ENCODE results near the gene CACNA2D1. TPM values are rescaled to one million over a fixed set of nuclear protein-coding genes. Genes with fewer than 3 reads are reported as not detected.

The CACNA2D1 gene
- polyA plus RNA-seq, 1 experiment = 6.0 TPM

GRCh38 chr7:82053453-82054032 is 390.0 kb downstream of the CACNA2D1 start:
- no peaks in the 10 kb centered on the region for H3K27me3 ChIP-seq (ENCODE audit: control insufficient read depth, insufficient read depth, low read length)
- POLR2A ChIA-PET = no interaction called here
- no peak overlapping the region for H3K4me3 ChIP-seq (ENCODE audit: low read depth, low read length)
- TF ChIP-seq CTCF (IDR thresholded peaks at IDR 0.05; ENCODE audit: insufficient read depth, low read depth, low read length) = no peak
- CTCF ChIA-PET = no interaction called here
- H3K36me3 ChIP-seq (ENCODE audit: control insufficient read depth, insufficient read depth, low read length) = no peaks in the 10 kb centered on the region
- DNase-seq (ENCODE audit: low read depth) = no peak

GRCh38 chr7:82051601-82052000 is 392.0 kb downstream of the CACNA2D1 start:
- ChIA-PET CTCF (interaction anchor here (0.7 to 1.2 kb wide), 3 partner anchors 12 to 554 kb away, joined by 3 to 4 read pairs (median 3); no protein-coding TSS in a partner anchor), POLR2A (no interaction called here)
- H3K36me3 ChIP-seq (ENCODE audit: control insufficient read depth, insufficient read depth, low read length) = no peaks in the 10 kb centered on the region
- DNase-seq (ENCODE audit: low read depth) = no peak
- no peaks in the 10 kb centered on the region for H3K27me3 ChIP-seq (ENCODE audit: control insufficient read depth, insufficient read depth, low read length)
- no peak overlapping the region for H3K4me3 ChIP-seq (ENCODE audit: low read depth, low read length)
- no peak for TF ChIP-seq CTCF (IDR thresholded peaks at IDR 0.05; ENCODE audit: insufficient read depth, low read depth, low read length)

- Histone ChIP-seq H3K27me3 (ENCODE audit: control insufficient read depth, insufficient read depth, low read length) (no peaks in the 10 kb centered on the region), H3K4me3 (ENCODE audit: low read depth, low read length) (no peak overlapping the region), H3K36me3 (ENCODE audit: control insufficient read depth, insufficient read depth, low read length) (no peaks in the 10 kb centered on the region)
- TF ChIP-seq CTCF (IDR thresholded peaks at IDR 0.05; ENCODE audit: insufficient read depth, low read depth, low read length) = no peak
- ChIA-PET POLR2A (no interaction called here), CTCF (interaction anchor here (0.7 to 1.5 kb wide), 6 partner anchors 11 to 687 kb away, joined by 3 to 5 read pairs (median 3); no protein-coding TSS in a partner anchor)
- DNase-seq (ENCODE audit: low read depth) = peak; percentile 23
Observed at GRCh38 chr7:82050792-82051191, 392.8 kb downstream of the CACNA2D1 start.

GRCh38 chr7:82049891-82050533 is 393.6 kb downstream of the CACNA2D1 start:
- CTCF ChIA-PET = interaction anchor here (0.6 to 1.6 kb wide), 5 partner anchors 10 to 688 kb away, joined by 3 to 5 read pairs (median 3); no protein-coding TSS in a partner anchor
- H3K27me3 ChIP-seq (ENCODE audit: control insufficient read depth, insufficient read depth, low read length) = no peaks in the 10 kb centered on the region
- DNase-seq (ENCODE audit: low read depth) = peak; percentile 71
- POLR2A ChIA-PET = no interaction called here
- TF ChIP-seq CTCF (IDR thresholded peaks at IDR 0.05; ENCODE audit: insufficient read depth, low read depth, low read length) = no peak
- H3K4me3 ChIP-seq (ENCODE audit: low read depth, low read length) = no peak overlapping the region
- H3K36me3 ChIP-seq (ENCODE audit: control insufficient read depth, insufficient read depth, low read length) = no peaks in the 10 kb centered on the region

GRCh38 chr7:82049442-82049841 is 394.1 kb downstream of the CACNA2D1 start:
- DNase-seq (ENCODE audit: low read depth) = no peak
- ChIA-PET POLR2A (no interaction called here), CTCF (interaction anchor here (1.5 to 1.6 kb wide), 2 partner anchors 522 to 689 kb away, joined by 3 to 5 read pairs; no protein-coding TSS in a partner anchor)
- Histone ChIP-seq H3K36me3 (ENCODE audit: control insufficient read depth, insufficient read depth, low read length) (no peaks in the 10 kb centered on the region), H3K4me3 (ENCODE audit: low read depth, low read length) (no peak overlapping the region), H3K27me3 (ENCODE audit: control insufficient read depth, insufficient read depth, low read length) (no peaks in the 10 kb centered on the region)
- no peak for TF ChIP-seq CTCF (IDR thresholded peaks at IDR 0.05; ENCODE audit: insufficient read depth, low read depth, low read length)
